ENCODE measurements around the gene CNTLN. TPM values are rescaled to one million over a fixed set of nuclear protein-coding genes. Genes with fewer than 3 reads are reported as not detected.

The CNTLN gene
- total and polyA plus RNA-seq, 2 experiments from 2014 or later = 17.7 to 21.8 TPM

DNA sequence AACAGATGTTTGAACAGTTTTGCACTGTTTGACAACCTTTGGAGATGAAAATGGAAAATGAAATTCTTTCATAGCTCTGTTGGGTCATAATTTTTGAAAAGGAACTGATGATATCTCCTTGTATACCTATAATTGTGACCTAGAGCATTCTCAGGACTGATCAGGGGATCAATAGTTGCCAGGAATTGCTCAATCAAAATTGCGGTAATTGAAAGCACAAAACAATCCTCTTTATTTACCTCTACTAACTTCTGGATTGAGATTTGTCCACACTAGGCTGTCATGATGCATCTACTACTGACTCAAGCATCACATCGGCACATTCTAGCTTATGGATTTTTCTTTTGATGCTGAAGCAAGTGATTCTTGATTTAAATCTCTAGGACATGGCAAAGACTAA lies 4.1 kb upstream of the CNTLN start:
- no peak overlapping the region for H3K27ac Mint-ChIP-seq
- H3K4me3 Mint-ChIP-seq = no peak overlapping the region

More for the DNA sequence above, 4.1 kb upstream of the CNTLN start:
- peaks cover 12% of the 10 kb centered on the region for H3K4me1 Mint-ChIP-seq
- Histone ChIP-seq H3F3A (replicated peaks; ENCODE audit: low read depth) (no peaks in the 10 kb centered on the region), H2AFZ (peak overlapping the region; percentile 43; the same call in 1 of the 2 replicates), H3K36me3 (ENCODE audit: insufficient read depth) (no peaks in the 10 kb centered on the region), H3K27me3 (ENCODE audit: insufficient read depth) (peaks cover 12% of the 10 kb centered on the region), H3K4me2 (no peak overlapping the region), H3K4me3 (no peak overlapping the region), H3K9me2 (ENCODE audit: insufficient read depth) (0 out of 2 replicates have a peak, but pooled peaks cover 2% of the 10 kb centered on the region), H3K4me1 (ENCODE audit: insufficient read depth) (0 out of 2 replicates have a peak, but pooled peaks cover 6% of the 10 kb centered on the region), H3K79me2 (replicated peaks; ENCODE audit: insufficient read depth) (no peaks in the 10 kb centered on the region), H3K27ac (ENCODE audit: low read depth) (no peak overlapping the region), H4K20me1 (replicated peaks; ENCODE audit: insufficient read depth) (no peaks in the 10 kb centered on the region)
- DNase-seq (ENCODE audit: low spot score) = no peak
- no peak for TF ChIP-seq STAT1 (IDR thresholded peaks at IDR 0.05; ENCODE audit: unreplicated experiment)
- TF ChIP-seq ZNF331 (CRISPR knock-in tag; IDR thresholded peaks at IDR 0.05; ENCODE audit: low read depth) = no peak
- TF ChIP-seq POLR2AphosphoS5 (IDR thresholded peaks at IDR 0.05; ENCODE audit: low read depth) = no peak
- TF ChIP-seq ETS1 (IDR thresholded peaks at IDR 0.05) = no peak
- no peak for TF ChIP-seq CREB1 (CRISPR knock-in tag; IDR thresholded peaks at IDR 0.05; ENCODE audit: low read depth)
- no peak for TF ChIP-seq JUNB (IDR thresholded peaks at IDR 0.05; ENCODE audit: unreplicated experiment)
- TF ChIP-seq ZNF114 (CRISPR knock-in tag; IDR thresholded peaks at IDR 0.05) = no peak
- no peak for TF ChIP-seq EZH2phosphoT487 (IDR thresholded peaks at IDR 0.05; ENCODE audit: unreplicated experiment)
- TF ChIP-seq, protein P1, sequence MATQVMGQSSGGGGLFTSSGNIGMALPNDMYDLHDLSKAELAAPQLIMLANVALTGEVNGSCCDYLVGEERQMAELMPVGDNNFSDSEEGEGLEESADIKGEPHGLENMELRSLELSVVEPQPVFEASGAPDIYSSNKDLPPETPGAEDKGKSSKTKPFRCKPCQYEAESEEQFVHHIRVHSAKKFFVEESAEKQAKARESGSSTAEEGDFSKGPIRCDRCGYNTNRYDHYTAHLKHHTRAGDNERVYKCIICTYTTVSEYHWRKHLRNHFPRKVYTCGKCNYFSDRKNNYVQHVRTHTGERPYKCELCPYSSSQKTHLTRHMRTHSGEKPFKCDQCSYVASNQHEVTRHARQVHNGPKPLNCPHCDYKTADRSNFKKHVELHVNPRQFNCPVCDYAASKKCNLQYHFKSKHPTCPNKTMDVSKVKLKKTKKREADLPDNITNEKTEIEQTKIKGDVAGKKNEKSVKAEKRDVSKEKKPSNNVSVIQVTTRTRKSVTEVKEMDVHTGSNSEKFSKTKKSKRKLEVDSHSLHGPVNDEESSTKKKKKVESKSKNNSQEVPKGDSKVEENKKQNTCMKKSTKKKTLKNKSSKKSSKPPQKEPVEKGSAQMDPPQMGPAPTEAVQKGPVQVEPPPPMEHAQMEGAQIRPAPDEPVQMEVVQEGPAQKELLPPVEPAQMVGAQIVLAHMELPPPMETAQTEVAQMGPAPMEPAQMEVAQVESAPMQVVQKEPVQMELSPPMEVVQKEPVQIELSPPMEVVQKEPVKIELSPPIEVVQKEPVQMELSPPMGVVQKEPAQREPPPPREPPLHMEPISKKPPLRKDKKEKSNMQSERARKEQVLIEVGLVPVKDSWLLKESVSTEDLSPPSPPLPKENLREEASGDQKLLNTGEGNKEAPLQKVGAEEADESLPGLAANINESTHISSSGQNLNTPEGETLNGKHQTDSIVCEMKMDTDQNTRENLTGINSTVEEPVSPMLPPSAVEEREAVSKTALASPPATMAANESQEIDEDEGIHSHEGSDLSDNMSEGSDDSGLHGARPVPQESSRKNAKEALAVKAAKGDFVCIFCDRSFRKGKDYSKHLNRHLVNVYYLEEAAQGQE (IDR thresholded peaks at IDR 0.05; ENCODE audit: unreplicated experiment) = no peak
- no peak for TF ChIP-seq EZH2 (IDR thresholded peaks at IDR 0.05; ENCODE audit: low read depth, unreplicated experiment)
- TF ChIP-seq, protein P2, sequence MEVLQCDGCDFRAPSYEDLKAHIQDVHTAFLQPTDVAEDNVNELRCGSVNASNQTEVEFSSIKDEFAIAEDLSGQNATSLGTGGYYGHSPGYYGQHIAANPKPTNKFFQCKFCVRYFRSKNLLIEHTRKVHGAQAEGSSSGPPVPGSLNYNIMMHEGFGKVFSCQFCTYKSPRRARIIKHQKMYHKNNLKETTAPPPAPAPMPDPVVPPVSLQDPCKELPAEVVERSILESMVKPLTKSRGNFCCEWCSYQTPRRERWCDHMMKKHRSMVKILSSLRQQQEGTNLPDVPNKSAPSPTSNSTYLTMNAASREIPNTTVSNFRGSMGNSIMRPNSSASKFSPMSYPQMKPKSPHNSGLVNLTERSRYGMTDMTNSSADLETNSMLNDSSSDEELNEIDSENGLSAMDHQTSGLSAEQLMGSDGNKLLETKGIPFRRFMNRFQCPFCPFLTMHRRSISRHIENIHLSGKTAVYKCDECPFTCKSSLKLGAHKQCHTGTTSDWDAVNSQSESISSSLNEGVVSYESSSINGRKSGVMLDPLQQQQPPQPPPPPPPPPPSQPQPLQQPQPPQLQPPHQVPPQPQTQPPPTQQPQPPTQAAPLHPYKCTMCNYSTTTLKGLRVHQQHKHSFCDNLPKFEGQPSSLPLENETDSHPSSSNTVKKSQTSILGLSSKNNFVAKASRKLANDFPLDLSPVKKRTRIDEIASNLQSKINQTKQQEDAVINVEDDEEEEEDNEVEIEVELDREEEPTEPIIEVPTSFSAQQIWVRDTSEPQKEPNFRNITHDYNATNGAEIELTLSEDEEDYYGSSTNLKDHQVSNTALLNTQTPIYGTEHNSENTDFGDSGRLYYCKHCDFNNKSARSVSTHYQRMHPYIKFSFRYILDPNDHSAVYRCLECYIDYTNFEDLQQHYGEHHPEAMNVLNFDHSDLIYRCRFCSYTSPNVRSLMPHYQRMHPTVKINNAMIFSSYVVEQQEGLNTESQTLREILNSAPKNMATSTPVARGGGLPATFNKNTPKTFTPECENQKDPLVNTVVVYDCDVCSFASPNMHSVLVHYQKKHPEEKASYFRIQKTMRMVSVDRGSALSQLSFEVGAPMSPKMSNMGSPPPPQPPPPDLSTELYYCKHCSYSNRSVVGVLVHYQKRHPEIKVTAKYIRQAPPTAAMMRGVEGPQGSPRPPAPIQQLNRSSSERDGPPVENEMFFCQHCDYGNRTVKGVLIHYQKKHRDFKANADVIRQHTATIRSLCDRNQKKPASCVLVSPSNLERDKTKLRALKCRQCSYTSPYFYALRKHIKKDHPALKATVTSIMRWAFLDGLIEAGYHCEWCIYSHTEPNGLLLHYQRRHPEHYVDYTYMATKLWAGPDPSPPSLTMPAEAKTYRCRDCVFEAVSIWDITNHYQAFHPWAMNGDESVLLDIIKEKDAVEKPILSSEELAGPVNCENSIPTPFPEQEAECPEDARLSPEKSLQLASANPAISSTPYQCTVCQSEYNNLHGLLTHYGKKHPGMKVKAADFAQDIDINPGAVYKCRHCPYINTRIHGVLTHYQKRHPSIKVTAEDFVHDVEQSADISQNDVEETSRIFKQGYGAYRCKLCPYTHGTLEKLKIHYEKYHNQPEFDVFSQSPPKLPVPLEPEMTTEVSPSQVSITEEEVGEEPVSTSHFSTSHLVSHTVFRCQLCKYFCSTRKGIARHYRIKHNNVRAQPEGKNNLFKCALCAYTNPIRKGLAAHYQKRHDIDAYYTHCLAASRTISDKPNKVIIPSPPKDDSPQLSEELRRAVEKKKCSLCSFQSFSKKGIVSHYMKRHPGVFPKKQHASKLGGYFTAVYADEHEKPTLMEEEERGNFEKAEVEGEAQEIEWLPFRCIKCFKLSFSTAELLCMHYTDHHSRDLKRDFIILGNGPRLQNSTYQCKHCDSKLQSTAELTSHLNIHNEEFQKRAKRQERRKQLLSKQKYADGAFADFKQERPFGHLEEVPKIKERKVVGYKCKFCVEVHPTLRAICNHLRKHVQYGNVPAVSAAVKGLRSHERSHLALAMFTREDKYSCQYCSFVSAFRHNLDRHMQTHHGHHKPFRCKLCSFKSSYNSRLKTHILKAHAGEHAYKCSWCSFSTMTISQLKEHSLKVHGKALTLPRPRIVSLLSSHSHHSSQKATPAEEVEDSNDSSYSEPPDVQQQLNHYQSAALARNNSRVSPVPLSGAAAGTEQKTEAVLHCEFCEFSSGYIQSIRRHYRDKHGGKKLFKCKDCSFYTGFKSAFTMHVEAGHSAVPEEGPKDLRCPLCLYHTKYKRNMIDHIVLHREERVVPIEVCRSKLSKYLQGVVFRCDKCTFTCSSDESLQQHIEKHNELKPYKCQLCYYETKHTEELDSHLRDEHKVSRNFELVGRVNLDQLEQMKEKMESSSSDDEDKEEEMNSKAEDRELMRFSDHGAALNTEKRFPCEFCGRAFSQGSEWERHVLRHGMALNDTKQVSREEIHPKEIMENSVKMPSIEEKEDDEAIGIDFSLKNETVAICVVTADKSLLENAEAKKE (CRISPR knock-in tag; IDR thresholded peaks at IDR 0.05) = no peak
- TF ChIP-seq NANOG (IDR thresholded peaks at IDR 0.05; ENCODE audit: borderline replicate concordance) = no peak
- no peak for TF ChIP-seq CTCF (conservative IDR thresholded peaks at IDR 0.05; ENCODE audit: low read depth in 2 of 2)
- no peaks in the 10 kb centered on the region; the same call in 2 of the 3 replicates for H3K36me3 Mint-ChIP-seq (ENCODE audit: low read depth)
- no peaks in the 10 kb centered on the region for H3K9me3 Mint-ChIP-seq
- H3K27me3 Mint-ChIP-seq (ENCODE audit: insufficient read depth, low read depth, poor library complexity) = peaks cover 19% of the 10 kb centered on the region
- no peak for ATAC-seq
